ENCODE data around the gene GLT1D1.
"Not testable (repeated sequence)": the region's sequence is repeated elsewhere in the genome, so short reads cannot be mapped to it uniquely, and the experiment has no call there.

Gene GLT1D1

DNA sequence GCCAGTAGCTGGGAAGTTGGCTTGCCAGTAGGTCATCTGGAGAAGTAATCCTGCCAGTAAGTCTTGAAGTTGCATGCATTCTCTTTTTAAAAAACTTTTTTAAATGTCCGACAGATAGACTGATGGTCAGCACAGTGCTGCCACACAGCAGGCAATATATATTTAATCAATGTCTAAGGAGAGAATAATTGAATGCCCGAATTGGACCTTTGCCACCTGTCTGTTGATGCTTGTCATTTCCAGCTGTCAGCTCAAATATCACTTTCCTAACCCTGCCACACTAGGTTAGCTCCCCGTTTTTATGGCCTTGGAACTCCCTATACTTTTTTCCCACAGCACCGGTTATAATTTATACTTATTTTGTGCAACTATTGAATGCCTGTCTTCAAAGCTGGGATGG lies 27.4 kb upstream of the GLT1D1 start:
- Histone ChIP-seq H3K9me3 (no peaks in the 10 kb centered on the region), H3K4me1 (no peaks in the 10 kb centered on the region), H3K4me3 (ENCODE audit: low read depth, low read length) (no peak overlapping the region), H3K36me3 (peaks cover 8% of the 10 kb centered on the region), H3K27me3 (no peaks in the 10 kb centered on the region)
- TF ChIP-seq, protein P1, sequence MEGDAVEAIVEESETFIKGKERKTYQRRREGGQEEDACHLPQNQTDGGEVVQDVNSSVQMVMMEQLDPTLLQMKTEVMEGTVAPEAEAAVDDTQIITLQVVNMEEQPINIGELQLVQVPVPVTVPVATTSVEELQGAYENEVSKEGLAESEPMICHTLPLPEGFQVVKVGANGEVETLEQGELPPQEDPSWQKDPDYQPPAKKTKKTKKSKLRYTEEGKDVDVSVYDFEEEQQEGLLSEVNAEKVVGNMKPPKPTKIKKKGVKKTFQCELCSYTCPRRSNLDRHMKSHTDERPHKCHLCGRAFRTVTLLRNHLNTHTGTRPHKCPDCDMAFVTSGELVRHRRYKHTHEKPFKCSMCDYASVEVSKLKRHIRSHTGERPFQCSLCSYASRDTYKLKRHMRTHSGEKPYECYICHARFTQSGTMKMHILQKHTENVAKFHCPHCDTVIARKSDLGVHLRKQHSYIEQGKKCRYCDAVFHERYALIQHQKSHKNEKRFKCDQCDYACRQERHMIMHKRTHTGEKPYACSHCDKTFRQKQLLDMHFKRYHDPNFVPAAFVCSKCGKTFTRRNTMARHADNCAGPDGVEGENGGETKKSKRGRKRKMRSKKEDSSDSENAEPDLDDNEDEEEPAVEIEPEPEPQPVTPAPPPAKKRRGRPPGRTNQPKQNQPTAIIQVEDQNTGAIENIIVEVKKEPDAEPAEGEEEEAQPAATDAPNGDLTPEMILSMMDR (IDR thresholded peaks at IDR 0.05; ENCODE audit: low read depth, low read length): no peak
- no peak for DNase-seq

DNA sequence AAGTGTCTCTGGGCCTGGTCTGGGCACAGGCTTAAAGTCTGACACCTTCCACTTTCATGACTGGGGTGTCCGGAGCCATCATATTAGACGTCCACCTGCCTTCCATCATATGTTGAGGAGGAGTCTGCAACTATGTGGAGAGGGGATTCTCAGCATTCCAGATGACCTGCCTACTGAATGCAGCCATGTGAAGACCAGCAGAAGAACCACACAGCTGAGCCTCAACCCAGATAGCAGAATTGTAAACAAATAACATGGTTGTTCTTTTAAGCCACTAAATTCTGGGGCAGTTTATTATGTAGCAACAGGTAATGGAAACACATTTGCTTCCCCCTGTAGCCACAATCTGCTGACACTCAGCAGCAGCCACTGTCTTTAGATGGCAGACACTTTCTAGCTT lies 25.6 kb upstream of the GLT1D1 start:
- Histone ChIP-seq H3K27me3 (no peaks in the 10 kb centered on the region), H3K4me1 (no peaks in the 10 kb centered on the region), H3K4me3 (ENCODE audit: low read depth, low read length) (no peak overlapping the region), H3K36me3 (peaks cover 5% of the 10 kb centered on the region; the same call in 1 of the 2 replicates), H3K9me3 (no peaks in the 10 kb centered on the region)
- TF ChIP-seq, protein P1 (IDR thresholded peaks at IDR 0.05; ENCODE audit: low read depth, low read length): no peak
- no peak for DNase-seq

DNA sequence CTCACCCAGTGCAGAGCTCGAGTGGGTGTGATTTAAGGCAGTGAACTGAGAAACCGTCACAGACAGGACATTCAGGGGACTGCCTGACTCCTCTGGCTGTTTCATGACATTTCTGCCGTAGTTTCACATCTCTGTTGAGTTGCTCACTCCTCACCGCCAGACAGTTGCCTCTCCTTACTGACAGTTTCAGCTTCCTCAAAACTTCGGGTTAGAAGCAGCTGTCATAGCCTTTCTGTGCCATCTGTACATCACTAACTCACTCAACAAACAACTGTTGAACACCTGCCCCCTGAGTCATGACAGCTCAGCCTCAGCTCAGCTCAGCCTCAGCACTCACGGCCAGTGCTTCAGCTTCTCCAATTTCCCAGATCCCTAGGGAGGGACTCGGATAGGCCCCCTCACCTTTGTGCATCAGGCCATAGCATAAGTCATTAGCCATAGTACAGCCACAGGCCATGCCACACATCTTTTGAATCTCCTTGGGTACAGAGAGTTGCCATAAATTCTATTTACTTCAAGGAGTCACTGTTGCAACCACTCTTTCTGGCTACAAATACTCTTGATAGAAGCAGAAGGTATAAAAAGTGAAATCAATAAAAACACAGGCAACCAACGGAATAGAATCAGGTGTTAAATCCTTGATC lies 23.3 kb upstream of the GLT1D1 start:
- TF ChIP-seq, protein P1 (IDR thresholded peaks at IDR 0.05; ENCODE audit: low read depth, low read length): no peak
- Histone ChIP-seq H3K4me3 (ENCODE audit: low read depth, low read length) (no peak overlapping the region), H3K4me1 (no peaks in the 10 kb centered on the region), H3K27me3 (no peaks in the 10 kb centered on the region), H3K36me3 (no peaks in the 10 kb centered on the region), H3K9me3 (no peaks in the 10 kb centered on the region)
- DNase-seq: no peak

DNA sequence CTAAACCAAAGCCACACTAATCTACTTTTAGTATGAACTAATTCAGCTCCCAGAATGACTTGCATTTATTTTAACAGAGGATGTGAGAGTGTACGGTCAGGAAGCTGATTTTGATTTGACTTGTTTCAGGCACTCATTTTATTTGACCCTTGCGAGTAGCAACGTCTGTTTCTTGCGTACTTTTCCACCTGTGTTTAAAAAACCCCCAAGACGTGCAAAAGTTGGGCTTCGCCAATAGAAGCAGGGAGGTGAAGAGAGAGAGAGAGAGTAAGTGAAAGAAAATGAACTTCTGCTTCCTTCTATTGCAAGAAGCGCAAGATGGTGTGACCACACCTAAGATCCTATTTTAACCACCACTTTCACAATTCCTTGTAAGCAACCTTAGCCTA lies 22.8 kb upstream of the GLT1D1 start:
- TF ChIP-seq, protein P1 (IDR thresholded peaks at IDR 0.05; ENCODE audit: low read depth, low read length): no peak

DNA sequence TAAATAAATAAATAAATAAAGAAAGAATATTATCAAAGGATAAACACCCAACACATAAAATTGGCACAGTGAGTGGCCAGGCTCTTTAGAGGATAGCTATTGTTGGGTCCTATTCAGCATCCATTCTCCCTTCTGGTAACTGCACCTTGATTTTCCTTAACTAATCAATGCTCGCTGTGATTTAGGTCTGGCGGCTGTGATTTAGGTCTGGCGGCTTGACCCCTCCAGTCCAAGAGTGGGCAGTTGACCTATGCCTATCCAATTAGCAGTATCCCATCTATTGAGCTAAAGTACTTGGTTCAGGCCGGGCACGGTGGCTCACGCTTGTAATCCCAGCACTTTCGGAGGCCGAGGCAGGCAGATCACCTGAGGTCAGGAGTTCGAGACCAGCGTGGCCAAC lies 19.9 kb upstream of the GLT1D1 start:
- TF ChIP-seq, protein P1 (IDR thresholded peaks at IDR 0.05; ENCODE audit: low read depth, low read length): no peak
- Histone ChIP-seq H3K9me3 (no peaks in the 10 kb centered on the region), H3K36me3 (no peaks in the 10 kb centered on the region), H3K4me3 (ENCODE audit: low read depth, low read length) (no peak overlapping the region), H3K4me1 (no peaks in the 10 kb centered on the region), H3K27me3 (no peaks in the 10 kb centered on the region)
- DNase-seq: no peak

More for the DNA sequence above, 22.8 kb upstream of the GLT1D1 start:
- Histone ChIP-seq H3K27me3 (no peaks in the 10 kb centered on the region), H3K36me3 (no peaks in the 10 kb centered on the region), H3K9me3 (no peaks in the 10 kb centered on the region), H3K4me1 (no peaks in the 10 kb centered on the region), H3K4me3 (ENCODE audit: low read depth, low read length) (no peak overlapping the region)
- DNase-seq: no peak

DNA sequence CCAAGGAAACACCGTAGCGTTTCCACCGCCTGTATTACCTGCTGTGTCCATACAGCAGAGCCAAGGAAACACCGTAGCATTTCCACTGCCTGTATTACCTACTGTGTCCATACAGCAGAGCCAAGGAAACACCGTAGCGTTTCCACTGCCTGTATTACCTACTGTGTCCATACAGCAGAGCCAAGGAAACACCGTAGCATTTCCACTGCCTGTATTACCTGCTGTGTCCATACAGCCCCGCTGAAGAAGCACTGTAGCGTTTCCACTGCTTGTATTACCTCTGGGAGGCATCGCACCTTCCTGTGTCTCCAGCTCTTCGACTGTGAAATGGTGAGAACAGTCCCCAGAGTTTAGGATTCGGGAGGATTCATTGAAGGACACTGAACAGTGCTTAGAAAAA lies 13.4 kb upstream of the GLT1D1 start:
- not testable (repeated sequence) for DNase-seq; H3K27me3 ChIP-seq; H3K4me3 ChIP-seq (ENCODE audit: low read depth, low read length); H3K36me3 ChIP-seq; H3K9me3 ChIP-seq; H3K4me1 ChIP-seq

Data from BE2C (cell line).